GM06990 (cell line): ENCODE results near the gene ACAD10.

ENCODE experiments used
- DNase-seq: peaks from one replicate; pipeline ENCODE4 v3.0.0-alpha.2; 2011; ENCODE audit not compliant: insufficient read length; ENCODE audit errors: extremely low read depth
- H3K27me3 ChIP-seq: replicated peaks from 2 replicates; pipeline ENCODE4 v1.6.0; 2011; ENCODE audit warnings: low read length; ENCODE audit not compliant: control insufficient read depth, insufficient read depth
- H3K36me3 ChIP-seq: 2 replicates; pipeline ENCODE4 v1.5.1; 2011; ENCODE audit warnings: low read length; ENCODE audit not compliant: control insufficient read depth, insufficient read depth
- H3K4me3 ChIP-seq: replicated peaks from 2 replicates; pipeline ENCODE4 v1.5.1; 2011; ENCODE audit warnings: low read depth, mild to moderate bottlenecking, control low read depth, low read length
- CTCF ChIP-seq: IDR thresholded peaks from 2 replicates; pipeline ENCODE4 v1.5.1; 2011; ENCODE audit warnings: low read length, control low read depth, mild to moderate bottlenecking, inconsistent platforms; ENCODE audit not compliant: insufficient read depth, poor library complexity, severe bottlenecking

The ACAD10 gene

GRCh38 chr12:111691262-111691661 is 5.4 kb downstream of the ACAD10 start:
- no peak overlapping the region for H3K4me3 ChIP-seq
- DNase-seq: no peak
- peaks cover 7% of the 10 kb centered on the region for H3K36me3 ChIP-seq
- no peaks in the 10 kb centered on the region for H3K27me3 ChIP-seq
- no peak for TF ChIP-seq CTCF

GRCh38 chr12:111692575-111693210 is 6.8 kb downstream of the ACAD10 start:
- peak; percentile 36 for TF ChIP-seq CTCF
- no peak for DNase-seq
- Histone ChIP-seq H3K4me3 (no peak overlapping the region), H3K36me3 (peaks cover 7% of the 10 kb centered on the region), H3K27me3 (no peaks in the 10 kb centered on the region)

GRCh38 chr12:111693818-111694217 is 8.0 kb downstream of the ACAD10 start:
- Histone ChIP-seq H3K4me3 (no peak overlapping the region), H3K27me3 (no peaks in the 10 kb centered on the region), H3K36me3 (peaks cover 8% of the 10 kb centered on the region)
- DNase-seq: no peak
- no peak for TF ChIP-seq CTCF

- no peak overlapping the region for H3K4me3 ChIP-seq
- H3K36me3 ChIP-seq: peaks cover 9% of the 10 kb centered on the region
- H3K27me3 ChIP-seq: no peaks in the 10 kb centered on the region
- no peak for TF ChIP-seq CTCF
- no peak for DNase-seq
These were observed 14.1 kb downstream of the ACAD10 start for GRCh38 chr12:111699962-111700361.

- H3K36me3 ChIP-seq: peaks cover 14% of the 10 kb centered on the region
- no peak for DNase-seq
- TF ChIP-seq CTCF: no peak
These were observed 19.8 kb downstream of the ACAD10 start for GRCh38 chr12:111705672-111706071.

GRCh38 chr12:111706145-111706544 is 20.3 kb downstream of the ACAD10 start:
- Histone ChIP-seq H3K27me3 (no peaks in the 10 kb centered on the region), H3K36me3 (peaks cover 16% of the 10 kb centered on the region), H3K4me3 (no peak overlapping the region)
- TF ChIP-seq CTCF: no peak
- DNase-seq: no peak

More at GRCh38 chr12:111705672-111706071, 19.8 kb downstream of the ACAD10 start:
- no peak overlapping the region for H3K4me3 ChIP-seq
- no peaks in the 10 kb centered on the region for H3K27me3 ChIP-seq
